HCT116 (cell line): ENCODE measurements around the gene HYAL1.

Source experiments
- CEBPB ChIP-seq: IDR thresholded peaks from 2 replicates; pipeline ENCODE4 v1.6.1; 2012; ENCODE audit warnings: low read depth
- EGR1 ChIP-seq: IDR thresholded peaks from 2 replicates; pipeline ENCODE4 v1.6.1; 2012; ENCODE audit warnings: low read depth
- EZH2 ChIP-seq: fragments of 200-600 bp; sonication (generic); IDR thresholded peaks from 2 replicates; pipeline ENCODE4 v1.6.1; 2017; ENCODE audit warnings: antibody characterized with exemption, mixed run types
- EZH2phosphoT487 ChIP-seq: fragments of 200-600 bp; IDR thresholded peaks from 2 replicates; pipeline ENCODE4 v1.6.1; 2018; ENCODE audit warnings: antibody characterized with exemption, borderline replicate concordance
- POLR2A ChIP-seq: IDR thresholded peaks from 2 replicates; pipeline ENCODE4 v1.7.0; 2011; ENCODE audit warnings: borderline replicate concordance; ENCODE audit not compliant: insufficient read depth, insufficient read length; ENCODE audit errors: extremely low read depth
- POLR2AphosphoS5 ChIP-seq: IDR thresholded peaks from 2 replicates; pipeline ENCODE4 v1.6.1; 2011; ENCODE audit warnings: mild to moderate bottlenecking, low read depth, low read length, moderate library complexity
- RAD21 ChIP-seq: IDR thresholded peaks from 2 replicates; pipeline ENCODE4 v1.6.1; 2012; ENCODE audit warnings: low read depth, mild to moderate bottlenecking
- REST ChIP-seq: IDR thresholded peaks from 2 replicates; pipeline ENCODE4 v1.6.1; 2012; ENCODE audit warnings: low read depth
- SIN3A ChIP-seq: IDR thresholded peaks from 2 replicates; pipeline ENCODE4 v1.6.1; 2012; ENCODE audit warnings: low read depth
- TCF7L2 ChIP-seq: IDR thresholded peaks from 2 replicates; pipeline ENCODE4 v1.7.0; 2011; ENCODE audit warnings: borderline replicate concordance, inconsistent platforms; ENCODE audit not compliant: insufficient read depth, insufficient read length; ENCODE audit errors: extremely low read depth
- YY1 ChIP-seq: IDR thresholded peaks from 2 replicates; pipeline ENCODE4 v1.6.1; 2011; ENCODE audit warnings: low read length, low read depth, moderate library complexity, mild to moderate bottlenecking; ENCODE audit not compliant: insufficient replicate concordance; ENCODE audit errors: extremely low read depth
- TF ChIP-seq, protein P1 (sequence below), 3 experiments: fragments of 200-600 bp in 1 of 3; sonication (generic) in 1 of 3; IDR thresholded peaks in 2 of 3; conservative IDR thresholded peaks in 1 of 3; 2 replicates each; pipeline ENCODE4 v1.5.1; 2012 to 2017; ENCODE audit warnings: low read depth in 2 of 3, low read length in 2 of 3, antibody characterized with exemption in 1 of 3, borderline replicate concordance in 1 of 3, control low read depth in 1 of 3, mild to moderate bottlenecking in 1 of 3, mixed read lengths in 1 of 3, mixed run types in 1 of 3, moderate library complexity in 1 of 3; ENCODE audit not compliant: insufficient read depth in 1 of 3
- TF ChIP-seq, protein P2 (sequence below): IDR thresholded peaks from 2 replicates; pipeline ENCODE4 v1.6.1; 2012
- TF ChIP-seq, protein P3 (sequence below): IDR thresholded peaks from 2 replicates; pipeline ENCODE4 v1.6.1; 2012

DNA sequence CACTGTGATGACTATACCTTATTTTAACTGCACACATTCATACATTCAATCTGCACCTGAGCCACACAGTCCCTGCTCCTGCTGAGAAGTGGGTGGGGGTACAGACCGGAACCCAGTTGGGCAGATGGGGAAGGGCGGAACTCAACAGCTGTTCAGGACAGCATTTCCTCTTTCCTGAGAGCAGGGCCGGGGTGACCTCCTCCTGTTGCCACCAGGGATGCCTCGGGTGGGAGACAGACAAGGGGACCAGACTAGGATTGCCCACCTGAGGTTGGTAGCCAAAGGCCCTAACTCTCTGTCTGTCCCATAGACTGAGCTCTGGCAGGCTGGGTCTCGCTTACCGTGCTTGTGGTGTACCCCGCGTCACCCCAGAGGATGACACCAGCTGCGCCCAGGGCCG lies 15.2 kb upstream of the HYAL1 start:
- TF ChIP-seq EGR1 = no peak
- TF ChIP-seq, protein P1, sequence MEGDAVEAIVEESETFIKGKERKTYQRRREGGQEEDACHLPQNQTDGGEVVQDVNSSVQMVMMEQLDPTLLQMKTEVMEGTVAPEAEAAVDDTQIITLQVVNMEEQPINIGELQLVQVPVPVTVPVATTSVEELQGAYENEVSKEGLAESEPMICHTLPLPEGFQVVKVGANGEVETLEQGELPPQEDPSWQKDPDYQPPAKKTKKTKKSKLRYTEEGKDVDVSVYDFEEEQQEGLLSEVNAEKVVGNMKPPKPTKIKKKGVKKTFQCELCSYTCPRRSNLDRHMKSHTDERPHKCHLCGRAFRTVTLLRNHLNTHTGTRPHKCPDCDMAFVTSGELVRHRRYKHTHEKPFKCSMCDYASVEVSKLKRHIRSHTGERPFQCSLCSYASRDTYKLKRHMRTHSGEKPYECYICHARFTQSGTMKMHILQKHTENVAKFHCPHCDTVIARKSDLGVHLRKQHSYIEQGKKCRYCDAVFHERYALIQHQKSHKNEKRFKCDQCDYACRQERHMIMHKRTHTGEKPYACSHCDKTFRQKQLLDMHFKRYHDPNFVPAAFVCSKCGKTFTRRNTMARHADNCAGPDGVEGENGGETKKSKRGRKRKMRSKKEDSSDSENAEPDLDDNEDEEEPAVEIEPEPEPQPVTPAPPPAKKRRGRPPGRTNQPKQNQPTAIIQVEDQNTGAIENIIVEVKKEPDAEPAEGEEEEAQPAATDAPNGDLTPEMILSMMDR (IDR thresholded peaks at IDR 0.05 in 2 of 3, conservative IDR thresholded peaks at IDR 0.05 in 1 of 3; ENCODE audit: borderline replicate concordance in 1 of 3, insufficient read depth in 1 of 3, low read depth in 2 of 3, low read length in 2 of 3) = no peak
- TF ChIP-seq RAD21 = no peak
- no peak for TF ChIP-seq YY1
- TF ChIP-seq SIN3A = no peak
- TF ChIP-seq POLR2AphosphoS5 = no peak
- TF ChIP-seq CEBPB = no peak
- no peak for TF ChIP-seq TCF7L2
- TF ChIP-seq, protein P2, sequence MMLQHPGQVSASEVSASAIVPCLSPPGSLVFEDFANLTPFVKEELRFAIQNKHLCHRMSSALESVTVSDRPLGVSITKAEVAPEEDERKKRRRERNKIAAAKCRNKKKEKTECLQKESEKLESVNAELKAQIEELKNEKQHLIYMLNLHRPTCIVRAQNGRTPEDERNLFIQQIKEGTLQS = no peak
- TF ChIP-seq EZH2 = no peak
- no peak for TF ChIP-seq POLR2A
- no peak for TF ChIP-seq REST
- TF ChIP-seq, protein P3, sequence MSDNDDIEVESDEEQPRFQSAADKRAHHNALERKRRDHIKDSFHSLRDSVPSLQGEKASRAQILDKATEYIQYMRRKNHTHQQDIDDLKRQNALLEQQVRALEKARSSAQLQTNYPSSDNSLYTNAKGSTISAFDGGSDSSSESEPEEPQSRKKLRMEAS = no peak
- no peak for TF ChIP-seq EZH2phosphoT487
